ENCODE measurements around the gene INSRR. TPM values are rescaled to one million over a fixed set of nuclear protein-coding genes. Genes with fewer than 3 reads are reported as not detected.

The INSRR gene
- total and polyA plus RNA-seq, 2 of the 8 experiments (the other 6 are each of a cell fraction or from before 2014, with no cell fraction given), result 0.02 TPM; not detected in 1

- Histone ChIP-seq H4K5ac (ENCODE audit: insufficient read length, low read depth, low read length) (no peak overlapping the region), H3K9me3 (ENCODE audit: insufficient read depth in 2 of 2, low read depth in 1 of 2, low read length in 1 of 2) (no peaks in the 10 kb centered on the region), H4K91ac (replicated peaks; ENCODE audit: insufficient read length, low read length) (peak overlapping the region; percentile 52), H3K36me3 (ENCODE audit: control insufficient read depth in 2 of 4, insufficient read depth in 4 of 4, low read length in 3 of 4) (no peaks in the 10 kb centered on the region), H2BK20ac (ENCODE audit: low read length) (peak overlapping the region; percentile 9; the same call in 1 of the 2 replicates), H2BK12ac (ENCODE audit: low read depth, low read length) (peak overlapping the region; percentile 63; the same call in 1 of the 2 replicates), H3K23ac (ENCODE audit: insufficient read length) (no peak overlapping the region), H4K8ac (ENCODE audit: extremely low read depth, insufficient read depth, low read length) (no peak overlapping the region), H2BK120ac (replicated peaks; ENCODE audit: low read depth, low read length) (no peak overlapping the region), H3K56ac (replicated peaks; ENCODE audit: insufficient read length, low read depth, low read length) (no peak overlapping the region), H2AFZ (ENCODE audit: low read length) (no peak overlapping the region), H3K9ac (replicated peaks in 1 of 4; ENCODE audit: extremely low read depth in 1 of 4, low read depth in 3 of 4, low read length in 3 of 4) (no peak overlapping the region), H3K4me3 (ENCODE audit: extremely low read depth in 1 of 4, insufficient read depth in 2 of 4, low read depth in 3 of 4, low read length in 4 of 4) (no peak overlapping the region), H3K27ac (ENCODE audit: low read depth, low read length) (no peak overlapping the region), H4K20me1 (replicated peaks in 1 of 2; ENCODE audit: control insufficient read depth in 1 of 2, insufficient read depth in 2 of 2, low read length in 2 of 2) (no peaks in the 10 kb centered on the region), H3K14ac (ENCODE audit: insufficient read length) (no peak overlapping the region), H2BK15ac (ENCODE audit: low read length) (peak overlapping the region; percentile 95), H3K79me2 (ENCODE audit: control insufficient read depth in 1 of 2, insufficient read depth in 2 of 2, low read length in 2 of 2) (no peaks in the 10 kb centered on the region), H3K4me1 (replicated peaks in 1 of 4; ENCODE audit: control insufficient read depth in 3 of 4, insufficient read depth in 4 of 4, low read length in 3 of 4) (peaks cover 8 to 39% (median 16%) of the 10 kb centered on the region in 4 experiments), H3K4me2 (ENCODE audit: insufficient read depth in 1 of 2, low read depth in 2 of 2, low read length in 2 of 2) (peak overlapping the region; percentile 15 to 40; a peak in 3 of 4 replicates), H3K18ac (ENCODE audit: extremely low read depth, low read length) (no peak overlapping the region; the same call in 1 of the 2 replicates), H3K79me1 (ENCODE audit: low read depth, low read length) (no peaks in the 10 kb centered on the region), H3K27me3 (replicated peaks in 1 of 4; ENCODE audit: control insufficient read depth in 3 of 4, extremely low read depth in 1 of 4, insufficient read depth in 3 of 4, low read length in 3 of 4) (peaks cover 0 to 27% (median 24%) of the 10 kb centered on the region in 4 experiments; a peak in 6 of 7 replicates), H3K23me2 (ENCODE audit: low read depth, low read length) (0 out of 2 replicates have a peak, but pooled peaks cover 2% of the 10 kb centered on the region), H2BK5ac (ENCODE audit: low read depth, low read length) (no peak overlapping the region), H3K4ac (replicated peaks; ENCODE audit: insufficient read length, low read depth, low read length) (no peak overlapping the region), H2AK5ac (ENCODE audit: low read depth, low read length) (0 out of 2 replicates have a peak overlapping the region, but pooled peaks have one; percentile 19)
- DNase-seq (ENCODE audit: low read depth in 1 of 2, low spot score in 2 of 2) (no peak), FAIRE-seq (no peak)
- WGBS, 2 experiments (ENCODE audit: extremely low coverage in 1 of 2, insufficient coverage in 1 of 2, insufficient read length in 1 of 2, insufficient replicate concordance in 2 of 2, low coverage in 1 of 2, low lambda C conversion rate in 2 of 2, missing lambda C conversion rate in 1 of 2), result 50% methylated on average over 10 of the region's 10 CpGs; no CpG with 5 or more reads in 1 of the 2 experiments
- CTCF ChIA-PET (ENCODE audit: partially characterized antibody), result interaction anchor here (0.6 to 31.4 kb wide), 22 partner anchors 5 to 211 kb away, joined by 3 to 719 read pairs (median 4); partner anchors contain the start of genes INSRR, LRRC71, NTRK1 and PEAR1
- POLR2A ChIA-PET (ENCODE audit: partially characterized antibody), result interaction anchor here (0.6 to 1.9 kb wide), 7 partner anchors 14 to 208 kb away, joined by 3 to 8 read pairs (median 4); partner anchors contain the start of genes ISG20L2, METTL25B and NTRK1
- no peak for TF ChIP-seq RBBP5 (IDR thresholded peaks at IDR 0.05; ENCODE audit: borderline replicate concordance, low read depth, low read length)
- TF ChIP-seq TEAD4 (IDR thresholded peaks at IDR 0.05; ENCODE audit: low read depth, low read length), result 0 out of 2 replicates have a peak, but pooled peaks have one; percentile 27
Measured at GRCh38 chr1:156884560-156885184, 25.8 kb upstream of the INSRR start.
